HuH-7 (cell line): ENCODE results near the gene PLA2G2E.
"Not testable (repeated sequence)": the region's sequence is repeated elsewhere in the genome, so short reads cannot be mapped to it uniquely, and the experiment has no call there.

Experiments
- DNase-seq: peaks from one replicate; pipeline ENCODE4 v3.0.0; 2011; ENCODE audit warnings: low spot score

Gene PLA2G2E

GRCh38 chr1:19927130-19927421 is 3.7 kb upstream of the PLA2G2E start:
- not testable (repeated sequence) for DNase-seq

GRCh38 chr1:19926296-19927129 is 3.1 kb upstream of the PLA2G2E start:
- DNase-seq = no peak

- no peak for DNase-seq
Observed at GRCh38 chr1:19925342-19926070, 2.1 kb upstream of the PLA2G2E start.

- DNase-seq = no peak
Observed at GRCh38 chr1:19923953-19924346, 533 bp upstream of the PLA2G2E start.

- no peak for DNase-seq
Observed at GRCh38 chr1:19922015-19922688, 1.3 kb downstream of the PLA2G2E start.

- DNase-seq = no peak
Observed at GRCh38 chr1:19921310-19921709, 2.1 kb downstream of the PLA2G2E start.

GRCh38 chr1:19920132-19920710 is 3.2 kb downstream of the PLA2G2E start:
- DNase-seq = no peak

GRCh38 chr1:19918057-19918456 is 5.4 kb downstream of the PLA2G2E start:
- peak; percentile 80 for DNase-seq

GRCh38 chr1:19910650-19911049 is 12.8 kb downstream of the PLA2G2E start:
- DNase-seq = no peak

- no peak for DNase-seq
Observed at GRCh38 chr1:19909971-19910370, 13.4 kb downstream of the PLA2G2E start.

- DNase-seq = no peak
Observed at GRCh38 chr1:19909392-19909791, 14.0 kb downstream of the PLA2G2E start.

- no peak for DNase-seq
Observed at GRCh38 chr1:19907456-19907855, 16.0 kb downstream of the PLA2G2E start.

GRCh38 chr1:19903621-19904020 is 19.8 kb downstream of the PLA2G2E start:
- no peak for DNase-seq

- DNase-seq = no peak
Observed at GRCh38 chr1:19901653-19902052, 21.8 kb downstream of the PLA2G2E start.

GRCh38 chr1:19894218-19894617 is 29.2 kb downstream of the PLA2G2E start:
- no peak for DNase-seq

- DNase-seq = no peak
Observed at GRCh38 chr1:19893687-19894086, 29.7 kb downstream of the PLA2G2E start.

GRCh38 chr1:19892628-19893168 is 30.7 kb downstream of the PLA2G2E start:
- no peak for DNase-seq

GRCh38 chr1:19892129-19892528 is 31.3 kb downstream of the PLA2G2E start:
- no peak for DNase-seq

- DNase-seq = no peak
Observed at GRCh38 chr1:19889656-19890055, 33.8 kb downstream of the PLA2G2E start.

GRCh38 chr1:19888112-19888511 is 35.3 kb downstream of the PLA2G2E start:
- DNase-seq = no peak

- no peak for DNase-seq
Observed at GRCh38 chr1:19885821-19886220, 37.6 kb downstream of the PLA2G2E start.

GRCh38 chr1:19884312-19884711 is 39.1 kb downstream of the PLA2G2E start:
- no peak for DNase-seq
